NCI-H187 (cell line): ENCODE measurements around the gene IL1RAPL2.
"Not testable (repeated sequence)": the region's sequence is repeated elsewhere in the genome, so short reads cannot be mapped to it uniquely, and the experiment has no call there.

ENCODE experiments used
- DNase-seq, 2 experiments: peaks; one replicate each; lab custom pipeline; 2025; lab: John Stamatoyannopoulos, UW

Gene IL1RAPL2

GRCh38 chrX:105618393-105619101 is 1052.5 kb downstream of the IL1RAPL2 start:
- DNase-seq, result no peak

GRCh38 chrX:105634180-105634579 is 1068.2 kb downstream of the IL1RAPL2 start:
- DNase-seq, result no peak

- DNase-seq, result no peak
Observed at GRCh38 chrX:105635794-105636193, 1069.8 kb downstream of the IL1RAPL2 start.

- DNase-seq, result no peak
Observed at GRCh38 chrX:105636667-105637066, 1070.7 kb downstream of the IL1RAPL2 start.

GRCh38 chrX:105645667-105646357 is 1079.8 kb downstream of the IL1RAPL2 start:
- DNase-seq, result no peak

- no peak for DNase-seq
Observed at GRCh38 chrX:105646592-105647372, 1080.8 kb downstream of the IL1RAPL2 start.

- DNase-seq, result no peak
Observed at GRCh38 chrX:105647749-105648148, 1081.8 kb downstream of the IL1RAPL2 start.

- no peak for DNase-seq
Observed at GRCh38 chrX:105648732-105649131, 1082.7 kb downstream of the IL1RAPL2 start.

- no peak for DNase-seq
Observed at GRCh38 chrX:105650577-105650976, 1084.6 kb downstream of the IL1RAPL2 start.

- DNase-seq, result no peak
Observed at GRCh38 chrX:105650986-105651385, 1085.0 kb downstream of the IL1RAPL2 start.

GRCh38 chrX:105653891-105654290 is 1087.9 kb downstream of the IL1RAPL2 start:
- no peak for DNase-seq

- no peak for DNase-seq
Observed at GRCh38 chrX:105658136-105658535, 1092.1 kb downstream of the IL1RAPL2 start.

- no peak for DNase-seq
Observed at GRCh38 chrX:105662248-105662647, 1096.2 kb downstream of the IL1RAPL2 start.

- DNase-seq, result no peak
Observed at GRCh38 chrX:105664243-105664642, 1098.2 kb downstream of the IL1RAPL2 start.

GRCh38 chrX:105684288-105684687 is 1118.3 kb downstream of the IL1RAPL2 start:
- not testable (repeated sequence) for DNase-seq

GRCh38 chrX:105694839-105695238 is 1128.8 kb downstream of the IL1RAPL2 start:
- no peak for DNase-seq

- no peak for DNase-seq
Observed at GRCh38 chrX:105695451-105695850, 1129.5 kb downstream of the IL1RAPL2 start.

GRCh38 chrX:105696870-105697269 is 1130.9 kb downstream of the IL1RAPL2 start:
- no peak for DNase-seq

- DNase-seq, result no peak
Observed at GRCh38 chrX:105697984-105698781, 1132.2 kb downstream of the IL1RAPL2 start.

- no peak for DNase-seq
Observed at GRCh38 chrX:105700331-105700730, 1134.3 kb downstream of the IL1RAPL2 start.

GRCh38 chrX:105701310-105702052 is 1135.5 kb downstream of the IL1RAPL2 start:
- DNase-seq, result no peak
